K562 (cell line): ENCODE data around the gene MRPL28. TPM values are rescaled to one million over a fixed set of nuclear protein-coding genes. Genes with fewer than 3 reads are reported as not detected.
A peak's percentile ranks its signal among the peaks of the same experiment; 100 is the strongest.

Source experiments
- ARID3B ChIP-seq: fragments of 250-450 bp; sonication (Bioruptor Pico); IDR thresholded peaks from 2 replicates; pipeline ENCODE4 v1.4.0; 2020; ENCODE audit warnings: borderline replicate concordance
- CCNT2 ChIP-seq: IDR thresholded peaks from 2 replicates; pipeline ENCODE4 v1.6.1; 2011; ENCODE audit warnings: borderline replicate concordance, low read depth, mild to moderate bottlenecking, moderate library complexity, mixed read lengths, low read length; ENCODE audit not compliant: insufficient read length; ENCODE audit errors: extremely low read depth
- DLX4 ChIP-seq: fragments of 250-450 bp; sonication (Bioruptor Pico); IDR thresholded peaks from 2 replicates; pipeline ENCODE4 v1.6.1; 2021; ENCODE audit warnings: mild to moderate bottlenecking
- FOXA3 ChIP-seq, 2 experiments: fragments of 450-650 bp in 1 of 2; sonication (generic) in 1 of 2; formaldehyde crosslinking; IDR thresholded peaks in 1 of 2; conservative IDR thresholded peaks in 1 of 2; 2 replicates each; pipeline versions ENCODE4 v1.4.0 to v1.8.0; 2020 to 2022; ENCODE audit warnings: mild to moderate bottlenecking in 2 of 2, missing genetic modification reagents in 1 of 2
- KDM2B ChIP-seq: fragments of 250-450 bp; sonication (Bioruptor Pico); IDR thresholded peaks from 2 replicates; pipeline ENCODE4 v1.8.0; 2021; ENCODE audit warnings: mild to moderate bottlenecking, moderate library complexity
- NR2C1 ChIP-seq, 2 experiments: fragments of 450-650 bp; IDR thresholded peaks; 2 replicates each; pipeline ENCODE4 v1.6.1; 2017; ENCODE audit warnings: mild to moderate bottlenecking in 2 of 2, antibody characterized with exemption in 1 of 2, inconsistent platforms in 1 of 2, missing compliant biosample characterization in 1 of 2, missing genetic modification characterization in 1 of 2
- POLR2H ChIP-seq: IDR thresholded peaks from 2 replicates; pipeline ENCODE4 v1.6.1; 2016; ENCODE audit warnings: missing genetic modification characterization, low read depth, mild to moderate bottlenecking, control low read depth, missing compliant biosample characterization, moderate library complexity
- PRMT5 ChIP-seq: sonication (generic); formaldehyde crosslinking; IDR thresholded peaks from 2 replicates; pipeline ENCODE4 v1.5.0; 2020; ENCODE audit warnings: missing genetic modification reagents
- RBM17 ChIP-seq: fragments of 200-400 bp; formaldehyde crosslinking; IDR thresholded peaks from 2 replicates; pipeline ENCODE4 v1.6.1; 2017; ENCODE audit warnings: low read depth, mild to moderate bottlenecking, low read length, borderline replicate concordance
- SFPQ ChIP-seq: fragments of 200-400 bp; formaldehyde crosslinking; IDR thresholded peaks from 2 replicates; pipeline ENCODE4 v1.6.1; 2017; ENCODE audit warnings: mild to moderate bottlenecking, low read depth, low read length, moderate library complexity
- SOX6 ChIP-seq: fragments of 450-650 bp; IDR thresholded peaks from 2 replicates; pipeline ENCODE4 v1.6.1; 2014; ENCODE audit warnings: mild to moderate bottlenecking
- STAG1 ChIP-seq: sonication (generic); formaldehyde crosslinking; IDR thresholded peaks from 2 replicates; pipeline ENCODE4 v1.5.0; 2020; ENCODE audit warnings: missing genetic modification reagents, borderline replicate concordance
- TEAD1 ChIP-seq, 2 experiments: fragments of 450-650 bp in 1 of 2; sonication (generic) in 1 of 2; formaldehyde crosslinking; IDR thresholded peaks; 2 replicates each; pipeline versions ENCODE4 v1.4.0 to v1.8.0; 2020 to 2022; ENCODE audit warnings: mild to moderate bottlenecking in 2 of 2, missing genetic modification reagents in 1 of 2
- TEAD2 ChIP-seq: fragments of 450-650 bp; IDR thresholded peaks from 2 replicates; pipeline ENCODE4 v1.6.1; 2016; ENCODE audit warnings: missing genetic modification characterization, control low read depth, missing compliant biosample characterization
- TOE1 ChIP-seq, 2 experiments: fragments of 450-650 bp in 1 of 2; sonication (generic) in 1 of 2; formaldehyde crosslinking in 1 of 2; IDR thresholded peaks; 2 replicates each; pipeline versions ENCODE4 v1.7.1 to v1.8.0; 2016 to 2022; ENCODE audit warnings: borderline replicate concordance in 2 of 2, mild to moderate bottlenecking in 2 of 2, antibody characterized with exemption in 1 of 2, inconsistent platforms in 1 of 2, low read depth in 1 of 2, missing genetic modification reagents in 1 of 2, moderate library complexity in 1 of 2
- TRIM24 ChIP-seq, 2 experiments: fragments of 450-650 bp; IDR thresholded peaks; 2 replicates each; pipeline ENCODE4 v1.6.1; 2016
- XRCC4 ChIP-seq: IDR thresholded peaks from one replicate; pipeline ENCODE4 v1.6.1; 2011; ENCODE audit not compliant: insufficient read depth, insufficient read length; ENCODE audit errors: extremely low read depth
- polyA plus RNA-seq, 8 experiments: library from polyadenylated mRNA; depleted of rRNA in 4 of 8; stranded (reverse) in 5 of 8; unstranded in 3 of 8; fragments of >200 nt; fragmentation: Nextera tagmentation in 2 of 8; fragmentation: Illumina TruSeq in 1 of 8; extraction: Ambion mirVana in 2 of 8; extraction: Trizol in 1 of 8; gene quantifications; 2 replicates each; pipeline versions ENCODE4 v1.2.1 to v1.2.3, GENCODE V29; 2011 to 2014; ENCODE audit warnings: inconsistent platforms in 1 of 8, missing spikeins in 1 of 8
- total RNA-seq, 7 experiments: library from RNA; depleted of rRNA in 6 of 7; stranded (reverse); fragments of >200 nt in 6 of 7; fragmentation: Illumina TruSeq in 2 of 7; extraction: Trizol in 2 of 7; gene quantifications; 2 replicates each; pipeline versions ENCODE4 v1.2.1 to v1.2.3, GENCODE V29; 2011 to 2021; ENCODE audit warnings: low replicate concordance in 1 of 7
- TF ChIP-seq, protein P1 (sequence below): sonication (generic); IDR thresholded peaks from 2 replicates; pipeline ENCODE4 v1.6.1; 2016
- TF ChIP-seq, protein P2 (sequence below): conservative IDR thresholded peaks from 2 replicates; pipeline ENCODE4 v1.6.1; 2011; ENCODE audit warnings: low read depth, mild to moderate bottlenecking, low read length; ENCODE audit not compliant: control insufficient read depth

The MRPL28 gene
- total and polyA plus RNA-seq, 9 of the 15 experiments (the other 6 are each of a cell fraction or from before 2014, with no cell fraction given), result 2.5 to 323 (median 175) TPM

GRCh38 chr16:352547-353403 lies 17.6 kb downstream of the MRPL28 start, which contains the start of gene AXIN1 (continued):
- TF ChIP-seq TOE1 (IDR thresholded peaks at IDR 0.05; ENCODE audit: borderline replicate concordance) (no peak), TOE1 (CRISPR knock-in tag; IDR thresholded peaks at IDR 0.05; ENCODE audit: borderline replicate concordance, low read depth) (no peak), FOXA3 (CRISPR knock-in tag; conservative IDR thresholded peaks at IDR 0.05 in 1 of 2, IDR thresholded peaks at IDR 0.05 in 1 of 2) (peak in 1 of 2 experiments; percentile 13; a peak in 1 of 4 replicates), PRMT5 (CRISPR knock-in tag) (no peak), SOX6 (no peak), CCNT2 (peak; percentile 69), TRIM24 (IDR thresholded peaks at IDR 0.05) (no peak), SFPQ (no peak), TEAD2 (tag) (no peak), KDM2B (CRISPR knock-in tag) (no peak), NR2C1 (IDR thresholded peaks at IDR 0.05) (no peak), NR2C1 (tag; IDR thresholded peaks at IDR 0.05) (no peak), RBM17 (no peak), TEAD1 (CRISPR knock-in tag; IDR thresholded peaks at IDR 0.05) (no peak), XRCC4 (no peak), STAG1 (CRISPR knock-in tag) (no peak; the same call in 1 of the 2 replicates), POLR2H (tag) (no peak), DLX4 (CRISPR knock-in tag) (no peak), ARID3B (CRISPR knock-in tag) (no peak)
- TF ChIP-seq, protein P1, sequence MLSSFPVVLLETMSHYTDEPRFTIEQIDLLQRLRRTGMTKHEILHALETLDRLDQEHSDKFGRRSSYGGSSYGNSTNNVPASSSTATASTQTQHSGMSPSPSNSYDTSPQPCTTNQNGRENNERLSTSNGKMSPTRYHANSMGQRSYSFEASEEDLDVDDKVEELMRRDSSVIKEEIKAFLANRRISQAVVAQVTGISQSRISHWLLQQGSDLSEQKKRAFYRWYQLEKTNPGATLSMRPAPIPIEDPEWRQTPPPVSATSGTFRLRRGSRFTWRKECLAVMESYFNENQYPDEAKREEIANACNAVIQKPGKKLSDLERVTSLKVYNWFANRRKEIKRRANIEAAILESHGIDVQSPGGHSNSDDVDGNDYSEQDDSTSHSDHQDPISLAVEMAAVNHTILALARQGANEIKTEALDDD, result no peak
- TF ChIP-seq, protein P2, sequence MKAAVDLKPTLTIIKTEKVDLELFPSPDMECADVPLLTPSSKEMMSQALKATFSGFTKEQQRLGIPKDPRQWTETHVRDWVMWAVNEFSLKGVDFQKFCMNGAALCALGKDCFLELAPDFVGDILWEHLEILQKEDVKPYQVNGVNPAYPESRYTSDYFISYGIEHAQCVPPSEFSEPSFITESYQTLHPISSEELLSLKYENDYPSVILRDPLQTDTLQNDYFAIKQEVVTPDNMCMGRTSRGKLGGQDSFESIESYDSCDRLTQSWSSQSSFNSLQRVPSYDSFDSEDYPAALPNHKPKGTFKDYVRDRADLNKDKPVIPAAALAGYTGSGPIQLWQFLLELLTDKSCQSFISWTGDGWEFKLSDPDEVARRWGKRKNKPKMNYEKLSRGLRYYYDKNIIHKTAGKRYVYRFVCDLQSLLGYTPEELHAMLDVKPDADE, result peak; percentile 47; the same call in 1 of the 2 replicates
